Osteocyte (in vitro differentiated cells): ENCODE data around the gene URM1. TPM values are rescaled to one million over a fixed set of nuclear protein-coding genes. Genes with fewer than 3 reads are reported as not detected.

Experiments used
- DNase-seq: peaks from one replicate; pipeline ENCODE4 v3.0.0; 2021; ENCODE audit warnings: mixed read lengths; ENCODE audit not compliant: unreplicated experiment; ENCODE audit errors: extremely low spot score
- H3K27ac Mint-ChIP-seq: one replicate; pipeline ENCODE4 v1.8.0; 2021; ENCODE audit warnings: mild to moderate bottlenecking, mixed read lengths; ENCODE audit not compliant: unreplicated experiment
- H3K27me3 Mint-ChIP-seq: one replicate; pipeline ENCODE4 v1.8.0; 2021; ENCODE audit warnings: mixed read lengths; ENCODE audit not compliant: unreplicated experiment
- H3K36me3 Mint-ChIP-seq: one replicate; pipeline ENCODE4 v1.8.0; 2021; ENCODE audit warnings: mixed read lengths; ENCODE audit not compliant: unreplicated experiment
- H3K4me1 Mint-ChIP-seq: one replicate; pipeline ENCODE4 v1.8.0; 2021; ENCODE audit warnings: mixed read lengths; ENCODE audit not compliant: unreplicated experiment
- H3K4me3 Mint-ChIP-seq: one replicate; pipeline ENCODE4 v1.8.0; 2021; ENCODE audit warnings: mild to moderate bottlenecking, moderate library complexity, mixed read lengths; ENCODE audit not compliant: unreplicated experiment
- H3K9me3 Mint-ChIP-seq: one replicate; pipeline ENCODE4 v1.8.0; 2021; ENCODE audit warnings: mixed read lengths; ENCODE audit not compliant: unreplicated experiment
- total RNA-seq: library from RNA; stranded (reverse); gene quantifications from 2 replicates; pipeline ENCODE4 v1.2.1, GENCODE V29; 2021
- TF ChIP-seq, protein P1 (sequence below): fragments of 200-600 bp; sonication (generic); IDR thresholded peaks from 2 replicates; pipeline ENCODE4 v1.5.0; 2021; ENCODE audit warnings: antibody characterized with exemption, mild to moderate bottlenecking, moderate library complexity

URM1 gene
- total RNA-seq, 1 donor from 2014 or later: 62.0 TPM

DNA sequence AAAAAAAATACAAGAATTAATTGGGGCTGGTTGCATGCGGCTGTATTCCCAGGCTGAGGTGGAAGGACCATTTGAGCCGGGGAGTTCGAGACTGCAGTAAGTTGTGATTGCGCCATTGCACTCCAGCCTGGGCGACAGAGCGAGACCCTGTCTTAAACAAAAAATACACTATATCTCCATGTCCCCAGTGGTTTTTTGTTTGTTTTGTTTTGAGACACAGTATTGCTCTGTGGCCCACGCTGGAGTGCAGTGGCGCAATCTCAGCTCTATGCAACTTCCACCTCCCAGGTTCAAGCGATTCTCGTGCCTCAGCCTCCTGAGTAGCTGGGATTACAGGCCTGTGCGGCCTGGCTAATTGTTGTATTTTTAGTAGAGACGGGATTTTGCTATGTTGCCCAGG is 47.4 kb upstream of the URM1 start:
- Mint-ChIP-seq H3K4me3 (peak overlapping the region; percentile 91), H3K27ac (peak overlapping the region; percentile 99), H3K36me3 (peaks cover 13% of the 10 kb centered on the region), H3K4me1 (peaks cover 18% of the 10 kb centered on the region), H3K9me3 (no peaks in the 10 kb centered on the region), H3K27me3 (no peaks in the 10 kb centered on the region)
- TF ChIP-seq, protein P1, sequence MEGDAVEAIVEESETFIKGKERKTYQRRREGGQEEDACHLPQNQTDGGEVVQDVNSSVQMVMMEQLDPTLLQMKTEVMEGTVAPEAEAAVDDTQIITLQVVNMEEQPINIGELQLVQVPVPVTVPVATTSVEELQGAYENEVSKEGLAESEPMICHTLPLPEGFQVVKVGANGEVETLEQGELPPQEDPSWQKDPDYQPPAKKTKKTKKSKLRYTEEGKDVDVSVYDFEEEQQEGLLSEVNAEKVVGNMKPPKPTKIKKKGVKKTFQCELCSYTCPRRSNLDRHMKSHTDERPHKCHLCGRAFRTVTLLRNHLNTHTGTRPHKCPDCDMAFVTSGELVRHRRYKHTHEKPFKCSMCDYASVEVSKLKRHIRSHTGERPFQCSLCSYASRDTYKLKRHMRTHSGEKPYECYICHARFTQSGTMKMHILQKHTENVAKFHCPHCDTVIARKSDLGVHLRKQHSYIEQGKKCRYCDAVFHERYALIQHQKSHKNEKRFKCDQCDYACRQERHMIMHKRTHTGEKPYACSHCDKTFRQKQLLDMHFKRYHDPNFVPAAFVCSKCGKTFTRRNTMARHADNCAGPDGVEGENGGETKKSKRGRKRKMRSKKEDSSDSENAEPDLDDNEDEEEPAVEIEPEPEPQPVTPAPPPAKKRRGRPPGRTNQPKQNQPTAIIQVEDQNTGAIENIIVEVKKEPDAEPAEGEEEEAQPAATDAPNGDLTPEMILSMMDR: no peak
- DNase-seq: no peak

DNA sequence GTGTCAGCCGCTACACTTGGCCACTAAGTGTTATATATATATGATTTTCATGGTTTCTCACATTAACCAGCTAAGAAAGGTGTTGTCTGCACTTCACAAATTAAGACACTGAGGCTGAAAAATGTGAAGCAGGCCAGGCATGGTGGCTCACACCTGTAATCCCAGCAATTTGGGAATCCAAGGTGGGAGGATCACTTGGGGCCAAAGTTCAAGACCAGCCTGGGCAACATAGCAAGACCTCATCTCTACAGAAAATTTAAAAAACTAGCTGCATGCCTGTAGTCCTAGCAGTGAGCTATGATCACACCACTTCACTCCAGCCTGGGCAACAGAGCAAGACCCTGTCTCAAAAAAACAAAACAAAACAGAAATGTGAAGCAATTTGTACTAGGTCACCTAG is 46.8 kb upstream of the URM1 start:
- DNase-seq: no peak
- no peaks in the 10 kb centered on the region for H3K9me3 Mint-ChIP-seq
- H3K4me1 Mint-ChIP-seq: peaks cover 18% of the 10 kb centered on the region
- TF ChIP-seq, protein P1: no peak
- H3K4me3 Mint-ChIP-seq: peak overlapping the region; percentile 16
- H3K27ac Mint-ChIP-seq: peak overlapping the region; percentile 6
- peaks cover 13% of the 10 kb centered on the region for H3K36me3 Mint-ChIP-seq
- H3K27me3 Mint-ChIP-seq: no peaks in the 10 kb centered on the region

DNA sequence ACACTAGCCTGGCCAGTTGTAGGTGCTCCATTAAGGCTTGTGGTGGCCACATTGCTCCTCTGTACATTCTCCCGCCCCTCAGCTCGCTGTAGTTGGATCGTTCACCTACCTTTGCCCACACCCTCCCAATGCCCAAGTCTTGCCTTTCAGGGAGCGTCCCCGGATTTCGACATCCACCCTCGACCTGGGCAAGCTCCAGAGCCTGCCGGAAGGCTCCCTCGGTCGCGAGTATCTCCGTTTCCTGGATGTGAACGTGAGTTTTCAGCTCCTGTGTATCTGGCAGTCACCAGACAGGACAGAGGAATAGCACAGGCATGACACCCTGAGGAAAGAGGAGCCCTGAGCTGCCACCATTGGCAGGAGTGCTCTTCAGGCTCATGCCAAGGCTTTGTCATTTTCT is 45.5 kb upstream of the URM1 start:
- H3K27me3 Mint-ChIP-seq: no peaks in the 10 kb centered on the region
- no peak overlapping the region for H3K27ac Mint-ChIP-seq
- peaks cover 13% of the 10 kb centered on the region for H3K36me3 Mint-ChIP-seq
- DNase-seq: no peak
- H3K9me3 Mint-ChIP-seq: no peaks in the 10 kb centered on the region
- H3K4me1 Mint-ChIP-seq: peaks cover 18% of the 10 kb centered on the region
- TF ChIP-seq, protein P1: no peak
- no peak overlapping the region for H3K4me3 Mint-ChIP-seq

DNA sequence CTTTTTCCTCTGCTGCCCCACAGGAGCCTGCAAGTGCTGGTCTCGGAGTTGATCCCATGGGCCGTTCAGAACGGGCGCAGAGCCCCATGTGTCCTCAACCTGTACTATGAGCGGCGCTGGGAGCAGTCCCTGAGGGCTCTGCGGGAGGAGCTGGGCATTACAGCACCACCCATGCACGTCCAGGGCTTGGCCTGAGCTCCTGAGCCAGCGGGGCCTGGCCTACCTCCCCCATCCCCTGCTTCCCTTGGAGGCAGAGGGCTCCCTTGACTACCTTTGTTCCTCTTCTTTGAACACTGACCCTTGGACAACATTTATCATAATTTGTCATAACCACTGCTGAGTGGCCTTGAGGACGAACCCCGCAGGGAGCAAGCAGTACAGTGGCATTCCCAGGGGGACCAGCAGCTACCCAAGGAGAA is 37.7 kb upstream of the URM1 start:
- H3K27me3 Mint-ChIP-seq: no peaks in the 10 kb centered on the region
- H3K27ac Mint-ChIP-seq: no peak overlapping the region
- DNase-seq: no peak
- no peak overlapping the region for H3K4me3 Mint-ChIP-seq
- H3K9me3 Mint-ChIP-seq: no peaks in the 10 kb centered on the region
- no peaks in the 10 kb centered on the region for H3K4me1 Mint-ChIP-seq
- TF ChIP-seq, protein P1: no peak
- H3K36me3 Mint-ChIP-seq: peaks cover 7% of the 10 kb centered on the region

DNA sequence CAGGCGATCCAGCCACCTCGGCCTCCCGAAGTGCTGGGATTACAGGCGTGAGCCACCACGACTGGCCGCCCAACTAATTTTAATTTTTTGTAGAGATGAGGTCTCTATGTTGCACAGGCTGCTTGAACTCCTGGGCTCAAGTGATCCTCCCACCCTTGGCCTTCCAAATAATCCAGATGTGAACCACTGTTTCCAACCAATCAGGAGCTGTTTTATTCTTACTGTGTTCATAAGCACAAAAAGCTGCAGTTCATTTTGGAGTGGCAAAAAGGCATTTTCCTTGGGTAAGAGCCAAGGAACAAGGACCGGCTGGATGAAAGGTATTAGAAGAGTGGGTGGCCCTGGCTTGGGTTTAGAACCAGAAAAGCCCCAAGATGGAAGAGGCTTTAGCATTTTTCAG is 36.0 kb upstream of the URM1 start:
- H3K9me3 Mint-ChIP-seq: no peaks in the 10 kb centered on the region
- TF ChIP-seq, protein P1: no peak
- H3K36me3 Mint-ChIP-seq: peaks cover 5% of the 10 kb centered on the region
- no peaks in the 10 kb centered on the region for H3K4me1 Mint-ChIP-seq
- H3K27ac Mint-ChIP-seq: no peak overlapping the region
- no peaks in the 10 kb centered on the region for H3K27me3 Mint-ChIP-seq
- no peak overlapping the region for H3K4me3 Mint-ChIP-seq
- DNase-seq: no peak
